K562 (cell line): ENCODE results near the gene PRSS53. TPM values are rescaled to one million over a fixed set of nuclear protein-coding genes. Genes with fewer than 3 reads are reported as not detected.

ENCODE experiments used
- ATAC-seq: fragments of 200-7000 bp; cut with Tn5 transposase; 3 replicates; pipeline ENCODE4 v1.9.1; 2020; ENCODE audit warnings: moderate library complexity
- BruUV-seq: library from RNA; stranded (reverse); fragments of 400-500 nt; replicated peaks from 2 replicates; lab custom pipeline; 2021; lab: Mats Ljungman, UMichigan
- CTCF ChIA-PET: fragments of 300-600 bp; formaldehyde crosslinking; extraction: SDS; loops from one replicate; lab custom pipeline; 2021; ENCODE audit warnings: low intra/inter-chr PET ratio; lab: Yijun Ruan, JAX
- POLR2A ChIA-PET: fragments of 300-600, 350-650 bp; sonication (Branson Sonifier 250); formaldehyde crosslinking; extraction: SDS; loops from one replicate; lab custom pipeline; 2021; ENCODE audit warnings: antibody characterized with exemption, inconsistent platforms; lab: Yijun Ruan, JAX
- DNase-seq, 4 experiments: peaks; one replicate each; pipeline versions ENCODE4 v3.0.0 to v3.0.0-alpha.2; 2011 to 2018; ENCODE audit warnings: low spot score in 3 of 4, mixed read lengths in 3 of 4; ENCODE audit errors: extremely low read depth in 1 of 4
- FAIRE-seq: peaks from 2 replicates; lab custom pipeline; 2011; peaks lifted over from hg19 to GRCh38; lab: Jason Lieb, UNC
- H2AFZ ChIP-seq: 2 replicates; pipeline ENCODE4 v1.6.0; 2011; ENCODE audit warnings: low read depth, low read length, control low read depth, inconsistent platforms
- H3K27ac ChIP-seq: fragments of 200-600 bp; 3 replicates; pipeline ENCODE4 v1.8.0; 2011; ENCODE audit warnings: low read depth, mild to moderate bottlenecking, control low read depth, inconsistent platforms, low read length, moderate library complexity, mixed read lengths; ENCODE audit errors: extremely low read depth
- H3K27me3 ChIP-seq, 2 experiments: fragments of 300-600 bp in 1 of 2; 2 replicates in 1 of 2; 3 replicates in 1 of 2; pipeline versions ENCODE4 v1.6.0 to v1.8.0; 2011; ENCODE audit warnings: inconsistent platforms in 2 of 2, low read length in 2 of 2, mild to moderate bottlenecking in 1 of 2, mixed read lengths in 1 of 2, moderate library complexity in 1 of 2; ENCODE audit not compliant: control insufficient read depth in 2 of 2, insufficient read depth in 2 of 2
- H3K36me3 ChIP-seq: fragments of 300-600 bp; 3 replicates; pipeline ENCODE4 v1.8.0; 2011; ENCODE audit warnings: mild to moderate bottlenecking, low read length, inconsistent platforms; ENCODE audit not compliant: control insufficient read depth, insufficient read depth
- H3K4me1 ChIP-seq, 2 experiments: fragments of 200-600 bp in 1 of 2; replicated peaks in 1 of 2; 2 replicates in 1 of 2; 3 replicates in 1 of 2; pipeline versions ENCODE4 v1.5.1 to v1.8.0; 2011; ENCODE audit warnings: inconsistent platforms in 2 of 2, low read length in 2 of 2, mild to moderate bottlenecking in 1 of 2, mixed read lengths in 1 of 2, moderate library complexity in 1 of 2; ENCODE audit not compliant: control insufficient read depth in 2 of 2, insufficient read depth in 2 of 2
- H3K4me2 ChIP-seq: 2 replicates; pipeline ENCODE4 v1.6.1; 2011; ENCODE audit warnings: low read length, control low read depth, inconsistent platforms, mixed read lengths; ENCODE audit not compliant: insufficient read depth
- H3K4me3 ChIP-seq: fragments of 200-600 bp; sonication (generic), shearing (Covaris generic); 2 replicates; pipeline ENCODE4 v1.5.1; 2016; ENCODE audit warnings: control low read depth, inconsistent platforms
- H3K79me2 ChIP-seq: fragments of 200-600 bp; 3 replicates; pipeline ENCODE4 v1.8.0; 2011; ENCODE audit warnings: low read length, inconsistent platforms; ENCODE audit not compliant: control insufficient read depth, insufficient read depth
- H3K9ac ChIP-seq, 2 experiments: 2 replicates each; pipeline versions ENCODE4 v1.6.0 to v1.6.1; 2011; ENCODE audit warnings: low read depth in 2 of 2, low read length in 2 of 2, control low read depth in 1 of 2, inconsistent platforms in 1 of 2, mild to moderate bottlenecking in 1 of 2, mixed read lengths in 1 of 2; ENCODE audit not compliant: insufficient read depth in 1 of 2
- H3K9me1 ChIP-seq: one replicate; pipeline ENCODE4 v1.6.0; 2011; ENCODE audit warnings: inconsistent platforms, mild to moderate bottlenecking, low read length, moderate library complexity; ENCODE audit not compliant: control insufficient read depth, insufficient read depth
- H3K9me3 ChIP-seq: replicated peaks from 2 replicates; pipeline ENCODE4 v1.5.1; 2011; ENCODE audit warnings: low read depth, low read length, inconsistent platforms; ENCODE audit not compliant: control insufficient read depth, insufficient read depth
- H4K20me1 ChIP-seq: replicated peaks from 2 replicates; pipeline ENCODE4 v1.6.1; 2011; ENCODE audit warnings: low read length, inconsistent platforms, mixed read lengths; ENCODE audit not compliant: control insufficient read depth, insufficient read depth
- CCAR2 ChIP-seq: fragments of 200-400 bp; formaldehyde crosslinking; IDR thresholded peaks from 2 replicates; pipeline ENCODE4 v1.6.1; 2017; ENCODE audit warnings: mild to moderate bottlenecking, low read depth, low read length
- CEBPB ChIP-seq: fragments of 450-650 bp; IDR thresholded peaks from 2 replicates; pipeline ENCODE4 v1.6.1; 2016; ENCODE audit warnings: missing genetic modification characterization, missing compliant biosample characterization
- CREB1 ChIP-seq, 2 experiments: sonication (generic) in 1 of 2; formaldehyde crosslinking in 1 of 2; IDR thresholded peaks; 2 replicates each; pipeline versions ENCODE4 v1.6.1 to v1.8.0; 2012 to 2022; ENCODE audit warnings: inconsistent platforms in 1 of 2, mild to moderate bottlenecking in 1 of 2, missing genetic modification reagents in 1 of 2, moderate library complexity in 1 of 2
- E2F1 ChIP-seq: sonication (generic); formaldehyde crosslinking; IDR thresholded peaks from 2 replicates; pipeline ENCODE4 v1.8.1; 2023; ENCODE audit warnings: mild to moderate bottlenecking, missing genetic modification reagents, moderate library complexity
- HDGF ChIP-seq: fragments of 450-650 bp; IDR thresholded peaks from 2 replicates; pipeline ENCODE4 v1.6.1; 2016
- KHSRP ChIP-seq: fragments of 450-650 bp; IDR thresholded peaks from 2 replicates; pipeline ENCODE4 v1.6.1; 2017
- KLF10 ChIP-seq: fragments of 250-450 bp; sonication (Bioruptor Pico); IDR thresholded peaks from 2 replicates; pipeline ENCODE4 v1.6.1; 2021; ENCODE audit warnings: matching md5 sums
- KLF6 ChIP-seq: fragments of 250-450 bp; sonication (Bioruptor Pico); IDR thresholded peaks from 2 replicates; pipeline ENCODE4 v1.4.0; 2020; ENCODE audit warnings: mild to moderate bottlenecking, moderate library complexity, borderline replicate concordance
- MAX ChIP-seq: sonication (generic); formaldehyde crosslinking; IDR thresholded peaks from 2 replicates; pipeline ENCODE4 v1.9.0; 2022; ENCODE audit warnings: mild to moderate bottlenecking, missing genetic modification reagents
- POLR2AphosphoS2 ChIP-seq: IDR thresholded peaks from 2 replicates; pipeline ENCODE4 v1.6.1; 2012; ENCODE audit warnings: low read length, improper control_type of control experiment
- POLR2G ChIP-seq: fragments of 200-400 bp; formaldehyde crosslinking; IDR thresholded peaks from 2 replicates; pipeline ENCODE4 v1.6.1; 2017; ENCODE audit warnings: low read depth, mild to moderate bottlenecking, antibody characterized with exemption, low read length, moderate library complexity
- RFX7 ChIP-seq: fragments of 250-450 bp; sonication (Bioruptor Pico); IDR thresholded peaks from 2 replicates; pipeline ENCODE4 v1.5.1; 2021; ENCODE audit warnings: mild to moderate bottlenecking
- SAFB2 ChIP-seq: fragments of 200-400 bp; formaldehyde crosslinking; IDR thresholded peaks from 2 replicates; pipeline ENCODE4 v1.6.1; 2018; ENCODE audit warnings: borderline replicate concordance, low read length, low read depth, moderate library complexity; ENCODE audit not compliant: severe bottlenecking
- SIN3B ChIP-seq: fragments of 450-650 bp; IDR thresholded peaks from 2 replicates; pipeline ENCODE4 v1.6.1; 2017; ENCODE audit warnings: low read depth, mild to moderate bottlenecking, moderate library complexity
- SMARCA4 ChIP-seq: fragments of 450-650 bp; IDR thresholded peaks from 2 replicates; pipeline ENCODE4 v1.6.1; 2016
- TEAD2 ChIP-seq: fragments of 450-650 bp; IDR thresholded peaks from 2 replicates; pipeline ENCODE4 v1.6.1; 2016; ENCODE audit warnings: missing genetic modification characterization, control low read depth, missing compliant biosample characterization
- ZNF586 ChIP-seq: fragments of 450-650 bp; formaldehyde crosslinking; conservative IDR thresholded peaks from 2 replicates; pipeline ENCODE4 v1.4.0; 2020; ENCODE audit warnings: mild to moderate bottlenecking, moderate library complexity
- ZSCAN29 ChIP-seq: fragments of 450-650 bp; IDR thresholded peaks from 2 replicates; pipeline ENCODE4 v1.6.1; 2017
- WGBS: fragments of 100-300 bp; shearing (Covaris generic); methylation state at CpG from one replicate; pipeline ENCODE4 v1.1.6; 2016; ENCODE audit warnings: low coverage, mixed read lengths; ENCODE audit not compliant: insufficient coverage; ENCODE audit errors: missing lambda C conversion rate; 5-methylcytosine and 5-hydroxymethylcytosine counted together
- in situ Hi-C: fragments of 300-500 bp; cut with MboI; formaldehyde crosslinking; loops from 4 replicates; pipeline ENCODE4 v1.15.0; 2018; ENCODE audit warnings: inconsistent platforms, mixed read lengths
- intact Hi-C: fragments of 100-400 bp; cut with micrococcal nuclease; formaldehyde crosslinking; loops from 2 replicates; pipeline ENCODE4 v1.14.2; 2022
- polyA plus RNA-seq, 8 experiments: library from polyadenylated mRNA; depleted of rRNA in 4 of 8; stranded (reverse) in 5 of 8; unstranded in 3 of 8; fragments of >200 nt; fragmentation: Nextera tagmentation in 2 of 8; fragmentation: Illumina TruSeq in 1 of 8; extraction: Ambion mirVana in 2 of 8; extraction: Trizol in 1 of 8; gene quantifications; 2 replicates each; pipeline versions ENCODE4 v1.2.1 to v1.2.3, GENCODE V29; 2011 to 2014; ENCODE audit warnings: inconsistent platforms in 1 of 8, missing spikeins in 1 of 8
- total RNA-seq, 7 experiments: library from RNA; depleted of rRNA in 6 of 7; stranded (reverse); fragments of >200 nt in 6 of 7; fragmentation: Illumina TruSeq in 2 of 7; extraction: Trizol in 2 of 7; gene quantifications; 2 replicates each; pipeline versions ENCODE4 v1.2.1 to v1.2.3, GENCODE V29; 2011 to 2021; ENCODE audit warnings: low replicate concordance in 1 of 7
- TF ChIP-seq, protein P1 (sequence below): sonication (generic); formaldehyde crosslinking; IDR thresholded peaks from 2 replicates; pipeline ENCODE4 v1.8.0; 2022; ENCODE audit warnings: missing genetic modification reagents, mild to moderate bottlenecking, moderate library complexity, borderline replicate concordance
- TF ChIP-seq, protein P2 (sequence below): fragments of 450-650 bp; formaldehyde crosslinking; conservative IDR thresholded peaks from 2 replicates; pipeline ENCODE4 v1.4.0; 2022; ENCODE audit warnings: mild to moderate bottlenecking, missing genetic modification characterization

Gene PRSS53
- total and polyA plus RNA-seq, 9 of the 15 experiments (the other 6 are each of a cell fraction or from before 2014, with no cell fraction given), result 0.40 to 1.9 (median 0.78) TPM; not detected in 2

GRCh38 chr16:31083556-31083955 lies 5.2 kb downstream of the PRSS53 start:
- ChIA-PET CTCF (no interaction called here), POLR2A (interaction anchor here (1.0 to 2.5 kb wide), 3 partner anchors 11 to 97 kb away, joined by 3 to 15 read pairs (median 5); partner anchors contain the start of gene VKORC1)
- Histone ChIP-seq H3K79me2 (peaks cover 5% of the 10 kb centered on the region; the same call in 2 of the 3 replicates), H3K9me1 (no peaks in the 10 kb centered on the region), H3K4me2 (no peak overlapping the region), H3K27ac (no peak overlapping the region), H3K27me3 (no peaks in the 10 kb centered on the region), H2AFZ (no peak overlapping the region), H3K9me3 (no peaks in the 10 kb centered on the region), H3K9ac (peak overlapping the region in 1 of 2 experiments; percentile 28; a peak in 1 of 4 replicates), H4K20me1 (0 out of 2 replicates have a peak, but pooled peaks cover 5% of the 10 kb centered on the region), H3K4me1 (peaks cover 0 to 81% of the 10 kb centered on the region in 2 experiments; a peak in 3 of 5 replicates), H3K4me3 (no peak overlapping the region), H3K36me3 (peaks cover 63% of the 10 kb centered on the region; the same call in 2 of the 3 replicates)
- no peak for DNase-seq
- WGBS, result 80% methylated on average over 3 of the region's 5 CpGs
- intact Hi-C loops (no loop called here), in situ Hi-C loops (no loop called here)
- no peak for FAIRE-seq
- no peak for ATAC-seq
- TF ChIP-seq HDGF, result no peak
- TF ChIP-seq, protein P1, sequence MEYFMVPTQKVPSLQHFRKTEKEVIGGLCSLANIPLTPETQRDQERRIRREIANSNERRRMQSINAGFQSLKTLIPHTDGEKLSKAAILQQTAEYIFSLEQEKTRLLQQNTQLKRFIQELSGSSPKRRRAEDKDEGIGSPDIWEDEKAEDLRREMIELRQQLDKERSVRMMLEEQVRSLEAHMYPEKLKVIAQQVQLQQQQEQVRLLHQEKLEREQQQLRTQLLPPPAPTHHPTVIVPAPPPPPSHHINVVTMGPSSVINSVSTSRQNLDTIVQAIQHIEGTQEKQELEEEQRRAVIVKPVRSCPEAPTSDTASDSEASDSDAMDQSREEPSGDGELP (CRISPR knock-in tag), result 0 out of 2 replicates have a peak, but pooled peaks have one; percentile 15
- TF ChIP-seq CEBPB (tag), result no peak
- TF ChIP-seq RFX7 (CRISPR knock-in tag), result no peak
- no peak for TF ChIP-seq KLF6 (CRISPR knock-in tag)
- no peak for TF ChIP-seq ZSCAN29
- no peak for TF ChIP-seq ZNF586 (CRISPR knock-in tag)
- no peak for TF ChIP-seq MAX
- no peak for TF ChIP-seq TEAD2
- TF ChIP-seq, protein P2, sequence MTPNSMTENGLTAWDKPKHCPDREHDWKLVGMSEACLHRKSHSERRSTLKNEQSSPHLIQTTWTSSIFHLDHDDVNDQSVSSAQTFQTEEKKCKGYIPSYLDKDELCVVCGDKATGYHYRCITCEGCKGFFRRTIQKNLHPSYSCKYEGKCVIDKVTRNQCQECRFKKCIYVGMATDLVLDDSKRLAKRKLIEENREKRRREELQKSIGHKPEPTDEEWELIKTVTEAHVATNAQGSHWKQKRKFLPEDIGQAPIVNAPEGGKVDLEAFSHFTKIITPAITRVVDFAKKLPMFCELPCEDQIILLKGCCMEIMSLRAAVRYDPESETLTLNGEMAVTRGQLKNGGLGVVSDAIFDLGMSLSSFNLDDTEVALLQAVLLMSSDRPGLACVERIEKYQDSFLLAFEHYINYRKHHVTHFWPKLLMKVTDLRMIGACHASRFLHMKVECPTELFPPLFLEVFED (CRISPR knock-in tag), result no peak
- no peak for TF ChIP-seq KLF10
- no peak for TF ChIP-seq E2F1
- TF ChIP-seq CREB1 (IDR thresholded peaks at IDR 0.05), result no peak
- TF ChIP-seq CREB1 (CRISPR knock-in tag; IDR thresholded peaks at IDR 0.05), result no peak
- TF ChIP-seq SMARCA4, result no peak
- no peak for TF ChIP-seq SIN3B
- TF ChIP-seq POLR2G, result peak; percentile 35; the same call in 1 of the 2 replicates
- peak; percentile 19; the same call in 1 of the 2 replicates for TF ChIP-seq POLR2AphosphoS2
- no peak for TF ChIP-seq SAFB2
- no peak for TF ChIP-seq KHSRP
- no peak for TF ChIP-seq CCAR2
- BruUV-seq, result no TSS peak
